Measurements from ENCODE around the gene ZMYM2. TPM values are rescaled to one million over a fixed set of nuclear protein-coding genes. Genes with fewer than 3 reads are reported as not detected.
"Not testable (repeated sequence)": the region's sequence is repeated elsewhere in the genome, so short reads cannot be mapped to it uniquely, and the experiment has no call there.

Gene ZMYM2
- total RNA-seq, 2 donors from 2014 or later: 86.4 to 103 TPM

GRCh38 chr13:20042603-20043002 is 84.1 kb downstream of the ZMYM2 start:
- peaks cover 26 to 50% of the 10 kb centered on the region in 2 donors for H3K36me3 Mint-ChIP-seq (ENCODE audit: insufficient read depth in 2 of 2)
- not testable (repeated sequence) for ATAC-seq (replicated peaks in 1 of 2); H3K4me1 Mint-ChIP-seq (ENCODE audit: low read depth); H3K27ac Mint-ChIP-seq; H3K4me3 Mint-ChIP-seq; DNase-seq; H3K27me3 Mint-ChIP-seq (ENCODE audit: low read depth); H3K9me3 Mint-ChIP-seq

DNA sequence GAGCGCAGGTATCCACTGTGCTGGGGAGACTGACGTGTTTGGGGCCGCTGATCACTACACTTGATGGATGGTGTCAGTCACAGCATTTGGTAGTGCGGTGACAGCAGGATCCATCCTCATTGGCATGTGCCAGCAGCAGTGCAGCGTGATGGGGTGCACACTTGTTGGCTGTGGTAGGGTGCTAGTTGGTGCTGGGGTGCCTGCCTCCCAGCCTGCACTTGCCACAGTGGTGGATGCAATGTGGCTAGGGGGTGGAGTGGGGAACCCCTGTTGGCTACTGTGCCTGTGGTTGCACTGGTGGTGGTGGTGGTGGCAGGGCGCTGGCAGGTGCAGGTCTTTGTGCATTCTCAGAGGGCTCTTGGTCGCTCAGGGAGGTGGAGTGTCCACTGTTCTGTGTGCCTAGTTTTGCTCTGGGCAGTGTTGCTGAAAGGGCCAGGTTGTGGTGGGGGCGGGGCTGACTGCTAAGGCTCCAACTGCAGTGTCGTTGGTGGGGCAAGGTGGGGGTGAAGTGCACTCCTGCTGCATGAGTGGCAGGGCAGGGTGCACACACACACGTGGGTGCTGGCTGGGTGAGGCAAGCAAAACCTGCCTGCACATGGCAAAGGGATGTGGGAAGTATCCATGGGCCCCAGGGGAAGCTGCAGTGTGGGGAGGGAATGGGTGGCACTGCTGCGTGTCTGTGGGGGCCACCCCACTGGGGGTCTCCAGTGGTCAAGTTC is 84.8 kb downstream of the ZMYM2 start:
- peaks cover 22 to 43% of the 10 kb centered on the region in 2 donors for H3K36me3 Mint-ChIP-seq (ENCODE audit: insufficient read depth in 2 of 2)
- peaks cover 8% of the 10 kb centered on the region for H3K4me1 Mint-ChIP-seq (ENCODE audit: low read depth)
- H3K9me3 Mint-ChIP-seq: peaks cover 0 to 3% of the 10 kb centered on the region in 2 donors
- H3K27ac Mint-ChIP-seq: no peak overlapping the region
- ATAC-seq (replicated peaks in 1 of 2) (no peak), DNase-seq (no peak)
- H3K27me3 Mint-ChIP-seq (ENCODE audit: low read depth): no peaks in the 10 kb centered on the region
- H3K4me3 Mint-ChIP-seq: no peak overlapping the region

GRCh38 chr13:20044086-20044485 is 85.6 kb downstream of the ZMYM2 start:
- no peak for ATAC-seq (replicated peaks in 1 of 2)
- Mint-ChIP-seq H3K9me3 (peaks cover 0 to 3% of the 10 kb centered on the region in 2 donors), H3K27me3 (ENCODE audit: low read depth) (no peaks in the 10 kb centered on the region), H3K4me1 (ENCODE audit: low read depth) (peaks cover 15% of the 10 kb centered on the region), H3K4me3 (no peak overlapping the region), H3K27ac (peak overlapping the region; percentile 60), H3K36me3 (ENCODE audit: insufficient read depth in 2 of 2) (peaks cover 21 to 37% of the 10 kb centered on the region in 2 donors)
- DNase-seq: no peak

- no peak for ATAC-seq (replicated peaks in 1 of 2)
- H3K9me3 Mint-ChIP-seq: no peaks in the 10 kb centered on the region
- peaks cover 13 to 19% of the 10 kb centered on the region in 2 donors for H3K36me3 Mint-ChIP-seq (ENCODE audit: insufficient read depth in 2 of 2)
- no peak overlapping the region for H3K27ac Mint-ChIP-seq
- peaks cover 20% of the 10 kb centered on the region for H3K4me1 Mint-ChIP-seq (ENCODE audit: low read depth)
- no peak overlapping the region for H3K4me3 Mint-ChIP-seq
- no peak for DNase-seq
- no peaks in the 10 kb centered on the region for H3K27me3 Mint-ChIP-seq (ENCODE audit: low read depth)
Measured at GRCh38 chr13:20045950-20046548, 87.5 kb downstream of the ZMYM2 start.

DNA sequence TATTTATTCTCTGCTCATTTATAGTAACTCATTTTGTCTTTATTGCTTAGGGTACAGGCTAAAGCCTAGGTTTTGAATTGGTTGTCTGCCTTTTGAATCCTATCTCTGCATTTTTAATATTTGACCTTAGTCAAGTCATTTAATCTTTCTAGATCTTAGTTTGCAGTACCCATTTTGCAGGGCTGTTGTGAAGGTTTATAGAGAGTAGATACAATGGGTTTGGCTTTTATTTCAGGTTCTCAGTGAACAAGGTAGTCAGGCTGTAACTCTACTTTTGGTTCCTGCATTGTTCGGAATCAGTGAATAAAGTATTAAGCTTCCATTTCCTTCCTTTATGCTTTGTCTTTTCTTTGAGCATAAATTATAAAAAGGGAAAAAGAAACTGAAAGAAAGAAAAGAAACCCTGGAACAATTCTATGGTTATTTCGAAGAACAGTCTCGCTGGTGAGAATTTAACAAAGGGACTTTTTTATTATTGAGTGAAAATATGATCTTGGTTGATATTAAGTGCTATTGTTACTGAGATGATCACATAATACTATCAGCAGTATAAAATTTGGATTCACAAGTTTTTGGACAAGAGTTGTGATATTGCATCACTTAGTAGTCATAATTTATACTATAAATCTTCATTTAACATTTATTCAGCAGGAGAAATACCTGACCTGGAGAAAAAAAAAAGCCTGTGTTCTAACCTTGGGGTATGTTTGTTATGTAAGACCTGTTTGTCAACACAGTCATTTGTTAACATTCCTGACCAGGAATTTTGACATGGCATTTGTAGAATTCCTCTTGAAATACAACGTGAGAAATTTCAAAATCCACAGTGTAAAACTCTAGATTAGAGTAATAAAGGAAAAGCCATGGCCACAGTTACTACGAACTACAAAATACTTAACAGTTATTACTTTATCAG is 91.3 kb downstream of the ZMYM2 start:
- Mint-ChIP-seq H3K27me3 (ENCODE audit: low read depth) (no peaks in the 10 kb centered on the region), H3K4me3 (peak overlapping the region; percentile 7 to 72), H3K9me3 (no peaks in the 10 kb centered on the region), H3K36me3 (ENCODE audit: insufficient read depth in 2 of 2) (peaks cover 0 to 12% of the 10 kb centered on the region in 2 donors), H3K4me1 (ENCODE audit: low read depth) (peaks cover 24% of the 10 kb centered on the region), H3K27ac (peak overlapping the region; percentile 84)
- DNase-seq (no peak), ATAC-seq (replicated peaks in 1 of 2) (peak; percentile 64 to 77)

DNA sequence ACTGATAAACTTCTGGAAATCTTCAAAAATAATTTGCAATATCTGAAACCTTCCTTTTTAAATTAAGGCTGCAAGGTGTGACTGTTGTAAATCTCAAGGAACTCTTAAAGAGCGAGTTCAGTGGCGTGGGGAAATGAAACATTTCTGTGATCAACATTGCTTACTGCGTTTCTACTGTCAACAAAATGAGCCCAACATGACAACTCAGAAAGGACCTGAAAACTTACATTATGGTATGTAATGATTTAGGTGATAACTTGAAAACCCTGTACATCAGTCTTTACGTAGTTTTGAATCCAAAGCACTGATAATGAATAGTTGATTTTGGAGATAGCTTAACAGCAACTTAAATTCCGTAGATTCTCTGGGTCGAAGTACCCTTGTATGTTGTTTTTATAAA is 92.8 kb downstream of the ZMYM2 start:
- H3K4me1 Mint-ChIP-seq (ENCODE audit: low read depth): peaks cover 24% of the 10 kb centered on the region
- H3K27me3 Mint-ChIP-seq (ENCODE audit: low read depth): no peaks in the 10 kb centered on the region
- ATAC-seq (replicated peaks in 1 of 2) (no peak), DNase-seq (no peak)
- peaks cover 2 to 18% of the 10 kb centered on the region in 2 donors for H3K36me3 Mint-ChIP-seq (ENCODE audit: insufficient read depth in 2 of 2)
- no peaks in the 10 kb centered on the region for H3K9me3 Mint-ChIP-seq
- H3K4me3 Mint-ChIP-seq: no peak overlapping the region
- H3K27ac Mint-ChIP-seq: peak overlapping the region; percentile 60

DNA sequence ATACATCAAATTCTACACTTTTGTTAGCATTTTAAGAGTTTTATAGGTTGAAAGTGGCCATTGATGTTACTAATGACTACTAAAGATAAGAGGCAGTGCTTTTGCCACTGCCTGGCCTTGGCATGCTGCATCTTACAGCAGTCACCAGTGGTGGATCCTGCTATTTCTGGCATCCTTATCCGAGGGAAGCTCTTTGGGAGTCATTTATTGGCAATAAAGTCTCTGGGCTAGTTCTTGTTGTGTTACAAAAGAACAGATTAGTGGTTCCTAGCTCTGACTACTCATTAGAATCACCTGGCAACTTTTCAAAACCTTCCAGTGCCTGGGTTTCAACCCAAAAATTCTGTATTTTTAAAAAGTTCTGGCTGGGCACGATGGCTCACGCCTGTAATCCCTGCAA is 94.5 kb downstream of the ZMYM2 start:
- Mint-ChIP-seq H3K27me3 (ENCODE audit: low read depth) (no peaks in the 10 kb centered on the region), H3K4me1 (ENCODE audit: low read depth) (peaks cover 24% of the 10 kb centered on the region), H3K27ac (no peak overlapping the region), H3K4me3 (no peak overlapping the region), H3K36me3 (ENCODE audit: insufficient read depth in 2 of 2) (peaks cover 2 to 23% of the 10 kb centered on the region in 2 donors), H3K9me3 (no peaks in the 10 kb centered on the region)
- DNase-seq (no peak), ATAC-seq (replicated peaks in 1 of 2) (no peak)

- Mint-ChIP-seq H3K27ac (no peak overlapping the region), H3K27me3 (ENCODE audit: low read depth) (no peaks in the 10 kb centered on the region), H3K36me3 (ENCODE audit: insufficient read depth in 2 of 2) (peaks cover 2 to 26% of the 10 kb centered on the region in 2 donors), H3K9me3 (no peaks in the 10 kb centered on the region), H3K4me3 (no peak overlapping the region), H3K4me1 (ENCODE audit: low read depth) (peaks cover 17% of the 10 kb centered on the region)
- DNase-seq (no peak), ATAC-seq (replicated peaks in 1 of 2) (no peak)
Measured at GRCh38 chr13:20053891-20054290, 95.4 kb downstream of the ZMYM2 start.

DNA sequence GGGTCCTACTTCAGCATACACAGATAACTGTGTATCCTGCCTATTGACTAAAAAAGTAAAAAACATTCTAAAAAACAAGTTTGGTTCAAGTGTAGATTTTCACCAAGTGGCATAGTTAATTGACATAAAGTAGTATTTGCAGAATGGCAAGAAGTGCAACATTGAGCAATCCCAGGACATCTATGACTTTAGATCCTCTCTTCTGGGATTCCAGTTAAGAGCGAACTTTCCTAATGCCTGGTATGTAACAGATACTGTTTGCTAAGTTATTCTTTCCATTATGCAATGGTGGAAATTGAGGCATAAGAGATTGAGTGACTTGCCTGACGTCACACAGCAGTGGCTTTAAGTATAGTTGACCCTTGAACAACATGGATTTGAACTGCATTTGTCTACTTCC is 96.1 kb downstream of the ZMYM2 start:
- no peak overlapping the region for H3K27ac Mint-ChIP-seq
- no peak for ATAC-seq (replicated peaks in 1 of 2)
- DNase-seq: no peak
- no peak overlapping the region for H3K4me3 Mint-ChIP-seq
- H3K27me3 Mint-ChIP-seq (ENCODE audit: low read depth): no peaks in the 10 kb centered on the region
- peaks cover 2 to 26% of the 10 kb centered on the region in 2 donors for H3K36me3 Mint-ChIP-seq (ENCODE audit: insufficient read depth in 2 of 2)
- no peaks in the 10 kb centered on the region for H3K9me3 Mint-ChIP-seq
- peaks cover 10% of the 10 kb centered on the region for H3K4me1 Mint-ChIP-seq (ENCODE audit: low read depth)

GRCh38 chr13:20057214-20057613 is 98.7 kb downstream of the ZMYM2 start:
- H3K4me1 Mint-ChIP-seq (ENCODE audit: low read depth): peaks cover 4% of the 10 kb centered on the region
- H3K9me3 Mint-ChIP-seq: no peaks in the 10 kb centered on the region
- no peak overlapping the region for H3K27ac Mint-ChIP-seq
- no peaks in the 10 kb centered on the region for H3K27me3 Mint-ChIP-seq (ENCODE audit: low read depth)
- peaks cover 2 to 25% of the 10 kb centered on the region in 2 donors for H3K36me3 Mint-ChIP-seq (ENCODE audit: insufficient read depth in 2 of 2)
- DNase-seq (no peak), ATAC-seq (replicated peaks in 1 of 2) (no peak)
- no peak overlapping the region for H3K4me3 Mint-ChIP-seq

DNA sequence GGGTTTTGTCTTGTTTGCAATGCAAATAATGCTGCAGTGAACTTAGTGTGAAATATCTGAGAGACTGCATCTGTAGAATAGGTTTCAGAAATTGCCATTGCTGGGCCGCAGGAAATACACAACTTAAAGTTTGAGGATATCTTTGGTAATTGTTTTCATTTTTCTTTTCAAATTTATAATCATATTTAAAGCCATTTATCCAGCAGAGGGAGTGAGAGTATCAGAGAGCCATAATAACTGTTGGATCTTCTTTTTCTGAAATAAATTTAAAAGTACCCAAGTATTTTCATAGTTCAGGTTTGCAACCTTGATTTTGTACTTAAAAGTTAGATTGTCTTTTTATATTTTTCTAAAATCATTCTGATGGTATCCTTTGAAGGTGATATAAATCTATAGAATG is 99.4 kb downstream of the ZMYM2 start:
- Mint-ChIP-seq H3K4me1 (ENCODE audit: low read depth) (no peaks in the 10 kb centered on the region), H3K36me3 (ENCODE audit: insufficient read depth in 2 of 2) (peaks cover 2 to 20% of the 10 kb centered on the region in 2 donors), H3K9me3 (no peaks in the 10 kb centered on the region), H3K27me3 (ENCODE audit: low read depth) (no peaks in the 10 kb centered on the region), H3K27ac (no peak overlapping the region), H3K4me3 (no peak overlapping the region)
- no peak for DNase-seq
- no peak for ATAC-seq (replicated peaks in 1 of 2)

- peaks cover 2 to 20% of the 10 kb centered on the region in 2 donors for H3K36me3 Mint-ChIP-seq (ENCODE audit: insufficient read depth in 2 of 2)
- no peak overlapping the region for H3K27ac Mint-ChIP-seq
- H3K4me1 Mint-ChIP-seq (ENCODE audit: low read depth): no peaks in the 10 kb centered on the region
- DNase-seq: no peak
- no peak for ATAC-seq (replicated peaks in 1 of 2)
- H3K9me3 Mint-ChIP-seq: no peaks in the 10 kb centered on the region
- H3K27me3 Mint-ChIP-seq (ENCODE audit: low read depth): no peaks in the 10 kb centered on the region
- no peak overlapping the region for H3K4me3 Mint-ChIP-seq
Measured at GRCh38 chr13:20058476-20058875, 99.9 kb downstream of the ZMYM2 start.

DNA sequence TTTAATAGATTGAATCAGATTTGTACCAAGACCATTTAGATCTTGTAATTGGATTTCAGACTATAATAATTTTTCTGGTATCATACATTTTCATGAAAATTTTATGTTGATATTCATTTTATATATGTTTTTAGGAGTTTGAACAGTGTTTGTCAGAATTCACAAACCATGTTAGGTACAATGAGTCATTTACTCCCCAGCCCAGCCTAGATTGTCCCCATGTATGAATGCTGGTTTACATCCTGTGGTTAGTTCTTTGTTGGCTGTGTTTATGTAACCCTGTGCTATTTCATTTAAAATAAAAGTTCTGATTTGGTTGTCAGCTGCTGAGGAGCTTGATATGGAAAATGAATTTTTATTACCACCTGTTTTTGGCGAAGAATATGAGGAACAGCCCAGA is 105.6 kb downstream of the ZMYM2 start:
- no peak for DNase-seq
- Mint-ChIP-seq H3K9me3 (no peaks in the 10 kb centered on the region), H3K36me3 (ENCODE audit: insufficient read depth in 2 of 2) (peaks cover 2 to 14% of the 10 kb centered on the region in 2 donors)

More for the DNA sequence above, 105.6 kb downstream of the ZMYM2 start:
- H3K4me3 Mint-ChIP-seq: no peak overlapping the region
- H3K27me3 Mint-ChIP-seq (ENCODE audit: low read depth): no peaks in the 10 kb centered on the region
- H3K4me1 Mint-ChIP-seq (ENCODE audit: low read depth): no peaks in the 10 kb centered on the region
- H3K27ac Mint-ChIP-seq: no peak overlapping the region
- ATAC-seq (replicated peaks in 1 of 2): peak; percentile 34 to 45

Data from activated T-cell treated with anti-CD3 and anti-CD28 coated beads, Interleukin-2, amount 50 U/mL, for 72 hours (primary cell).